Measurements from ENCODE around the gene ITPRIP. TPM values are rescaled to one million over a fixed set of nuclear protein-coding genes. Genes with fewer than 3 reads are reported as not detected.
A peak's percentile ranks its signal among the peaks of the same experiment; 100 is the strongest.

The ITPRIP gene
- total RNA-seq, 1 experiment from 2014 or later = 12.0 TPM

- H3K27me3 ChIP-seq (ENCODE audit: insufficient read depth, low read length) = no peaks in the 10 kb centered on the region
- H3K36me3 ChIP-seq (ENCODE audit: control insufficient read depth in 1 of 2, insufficient read depth in 2 of 2, low read length in 2 of 2) = no peaks in the 10 kb centered on the region
- H3K4me1 ChIP-seq (ENCODE audit: control insufficient read depth in 1 of 2, insufficient read depth in 2 of 2, low read length in 2 of 2) = peaks cover 61 to 64% of the 10 kb centered on the region in 2 experiments
- H4K20me1 ChIP-seq (ENCODE audit: insufficient read depth) = no peaks in the 10 kb centered on the region
- intact Hi-C loops (cut with micrococcal nuclease) = no loop called here
- H3K27ac ChIP-seq (ENCODE audit: low read depth, low read length) = peak overlapping the region; percentile 87
- no peaks in the 10 kb centered on the region for H3K9me2 ChIP-seq (ENCODE audit: insufficient read depth)
- peak overlapping the region; percentile 85 for H3K4me2 ChIP-seq (ENCODE audit: low read length)
- ChIA-PET RAD21 (ENCODE audit: low non-redundant PET in 1 of 2, low total read pairs in 2 of 2, uncharacterized antibody in 2 of 2, unreplicated experiment in 2 of 2) (no interaction called here), POLR2A (no interaction called here), CTCF (interaction anchor here (1.4 kb wide), 1 partner anchor 25 kb away, joined by 3 read pairs; the partner anchor contains the start of gene CFAP58)
- DNase-seq (ENCODE audit: low read depth, low spot score) = no peak
- peaks cover 76% of the 10 kb centered on the region for H3K79me2 ChIP-seq (ENCODE audit: insufficient read depth, low read length)
- no peak overlapping the region for H2AFZ ChIP-seq (ENCODE audit: low read depth, low read length, poor library complexity, severe bottlenecking)
- ATAC-seq = no peak
- H3K4me3 ChIP-seq (replicated peaks in 1 of 2; ENCODE audit: low read depth in 1 of 2, low read length in 2 of 2) = peak overlapping the region; percentile 21 to 51
- no peaks in the 10 kb centered on the region for H3K9me3 ChIP-seq (ENCODE audit: control insufficient read depth in 1 of 2, insufficient read depth in 1 of 2, low read depth in 1 of 2, low read length in 2 of 2)
- H3K9ac ChIP-seq (ENCODE audit: low read length) = peak overlapping the region; percentile 64
- no TSS peak for BruUV-seq (replicated peaks)
- TF ChIP-seq RAD21 (IDR thresholded peaks at IDR 0.05; ENCODE audit: low read depth) (no peak), REST (IDR thresholded peaks at IDR 0.05; ENCODE audit: low read depth) (no peak), ZFX (IDR thresholded peaks at IDR 0.05) (no peak), MAX (IDR thresholded peaks at IDR 0.05) (no peak), SP1 (IDR thresholded peaks at IDR 0.05; ENCODE audit: low read depth) (no peak), SIN3A (IDR thresholded peaks at IDR 0.05; ENCODE audit: low read depth) (no peak), EZH2 (IDR thresholded peaks at IDR 0.05) (no peak), CTCF (IDR thresholded peaks at IDR 0.05 in 2 of 3, conservative IDR thresholded peaks at IDR 0.05 in 1 of 3; ENCODE audit: borderline replicate concordance in 1 of 3, insufficient read depth in 1 of 3, low read depth in 2 of 3, low read length in 2 of 3) (no peak), ZNF274 (IDR thresholded peaks at IDR 0.05; ENCODE audit: low read depth, low read length) (no peak), ATF3 (IDR thresholded peaks at IDR 0.05) (no peak), JUND (IDR thresholded peaks at IDR 0.05) (no peak), EZH2phosphoT487 (IDR thresholded peaks at IDR 0.05; ENCODE audit: borderline replicate concordance) (no peak), FOSL1 (IDR thresholded peaks at IDR 0.05; ENCODE audit: low read depth) (no peak)
Measured at GRCh38 chr10:104328646-104328895, 9.7 kb downstream of the ITPRIP start.

Measured in HCT116 (cell line).